Tibial nerve (tissue), 4 donors: ENCODE data around the gene TTC23L.

Source experiments
- CTCF ChIP-seq, 5 experiments: fragments of 200-600 bp in 3 of 5; fragments of 450-650 bp in 2 of 5; sonication (generic) in 3 of 5; IDR thresholded peaks; one replicate each; pipeline ENCODE4 v1.5.1; 2016 to 2019; ENCODE audit warnings: antibody characterized with exemption in 5 of 5, mild to moderate bottlenecking in 3 of 5, moderate library complexity in 2 of 5
- EP300 ChIP-seq, 2 donors: sonication (generic); formaldehyde crosslinking; IDR thresholded peaks; one replicate each; pipeline ENCODE4 v1.6.1; 2017; ENCODE audit warnings: antibody characterized with exemption in 2 of 2, mild to moderate bottlenecking in 1 of 2
- POLR2A ChIP-seq, 2 donors: fragments of 450-650 bp; IDR thresholded peaks; one replicate each; pipeline ENCODE4 v1.6.1; 2017; ENCODE audit warnings: antibody characterized with exemption in 2 of 2, mild to moderate bottlenecking in 2 of 2, moderate library complexity in 2 of 2

DNA sequence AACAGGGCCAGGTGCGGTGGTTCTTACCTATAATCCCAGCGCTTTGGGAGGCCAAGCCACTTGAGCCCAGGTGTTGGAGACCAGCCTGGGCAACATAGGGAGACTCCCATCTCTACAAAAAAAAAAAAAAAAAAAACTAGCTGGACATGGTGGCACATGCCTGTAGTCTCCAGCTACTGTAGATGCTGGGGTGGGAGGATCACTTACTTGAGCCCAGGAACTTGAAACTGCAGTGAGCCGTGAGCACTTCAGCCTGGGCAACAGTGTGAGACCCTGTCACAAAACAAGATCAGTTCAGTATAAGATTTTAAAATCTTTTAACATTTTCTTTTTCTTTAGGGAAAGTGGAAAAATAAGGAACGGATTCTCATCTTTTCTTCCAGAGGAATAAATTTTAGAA lies 79.1 kb downstream of the TTC23L start:
- TF ChIP-seq CTCF (IDR thresholded peaks at IDR 0.05) (no peak), POLR2A (IDR thresholded peaks at IDR 0.05) (no peak), EP300 (IDR thresholded peaks at IDR 0.05) (no peak)
